Measurements from ENCODE around the gene MTTP. TPM values are rescaled to one million over a fixed set of nuclear protein-coding genes. Genes with fewer than 3 reads are reported as not detected.

Gene MTTP
- total RNA-seq, 2 donors from 2014 or later = 0.11 to 0.42 TPM

DNA sequence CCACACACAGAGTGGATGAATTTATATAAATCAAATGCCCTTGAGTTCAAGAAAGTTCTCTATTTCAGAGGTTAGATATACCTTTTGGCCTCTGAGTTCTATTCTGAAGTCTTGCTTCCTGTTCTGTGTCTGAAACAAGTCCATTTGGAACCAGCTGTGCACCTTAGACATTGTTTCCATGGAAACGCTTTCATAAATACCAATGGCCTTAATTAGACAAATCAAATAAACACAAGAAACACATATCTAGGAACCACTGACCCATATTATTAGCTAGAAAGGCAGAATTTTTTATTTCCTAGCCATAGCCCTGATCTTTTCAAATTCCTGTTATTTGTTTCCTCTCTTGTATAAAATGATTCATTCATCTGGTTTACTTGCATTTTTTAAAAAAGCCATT lies 91.4 kb downstream of the MTTP start:
- Histone ChIP-seq H3K36me3 (ENCODE audit: control insufficient read depth, insufficient read depth, low read length) (no peaks in the 10 kb centered on the region), H3K4me3 (ENCODE audit: low read length) (no peak overlapping the region), H3K9me3 (ENCODE audit: control insufficient read depth, low read length) (no peaks in the 10 kb centered on the region), H3K27ac (ENCODE audit: low read depth, low read length) (no peak overlapping the region), H3K9ac (ENCODE audit: extremely low read depth, low read length, poor library complexity, severe bottlenecking) (no peak overlapping the region), H3K4me1 (ENCODE audit: control insufficient read depth, insufficient read depth, low read length) (no peaks in the 10 kb centered on the region), H3K27me3 (ENCODE audit: control insufficient read depth, insufficient read depth, low read length, poor library complexity, severe bottlenecking) (no peaks in the 10 kb centered on the region)
- TF ChIP-seq, protein P1, sequence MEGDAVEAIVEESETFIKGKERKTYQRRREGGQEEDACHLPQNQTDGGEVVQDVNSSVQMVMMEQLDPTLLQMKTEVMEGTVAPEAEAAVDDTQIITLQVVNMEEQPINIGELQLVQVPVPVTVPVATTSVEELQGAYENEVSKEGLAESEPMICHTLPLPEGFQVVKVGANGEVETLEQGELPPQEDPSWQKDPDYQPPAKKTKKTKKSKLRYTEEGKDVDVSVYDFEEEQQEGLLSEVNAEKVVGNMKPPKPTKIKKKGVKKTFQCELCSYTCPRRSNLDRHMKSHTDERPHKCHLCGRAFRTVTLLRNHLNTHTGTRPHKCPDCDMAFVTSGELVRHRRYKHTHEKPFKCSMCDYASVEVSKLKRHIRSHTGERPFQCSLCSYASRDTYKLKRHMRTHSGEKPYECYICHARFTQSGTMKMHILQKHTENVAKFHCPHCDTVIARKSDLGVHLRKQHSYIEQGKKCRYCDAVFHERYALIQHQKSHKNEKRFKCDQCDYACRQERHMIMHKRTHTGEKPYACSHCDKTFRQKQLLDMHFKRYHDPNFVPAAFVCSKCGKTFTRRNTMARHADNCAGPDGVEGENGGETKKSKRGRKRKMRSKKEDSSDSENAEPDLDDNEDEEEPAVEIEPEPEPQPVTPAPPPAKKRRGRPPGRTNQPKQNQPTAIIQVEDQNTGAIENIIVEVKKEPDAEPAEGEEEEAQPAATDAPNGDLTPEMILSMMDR (conservative IDR thresholded peaks at IDR 0.05) = no peak
- Mint-ChIP-seq H3K4me3 (no peak overlapping the region), H3K36me3 (ENCODE audit: low read depth) (no peaks in the 10 kb centered on the region), H3K27me3 (ENCODE audit: insufficient read depth) (no peaks in the 10 kb centered on the region), H3K9me3 (no peaks in the 10 kb centered on the region), H3K4me1 (peaks cover 6% of the 10 kb centered on the region), H3K27ac (no peak overlapping the region)
- 88 to 100% methylated on average over 1 of the region's 1 CpG for WGBS, 2 experiments (ENCODE audit: insufficient coverage in 1 of 2, insufficient read length in 1 of 2)
- no peak for DNase-seq

GRCh38 chr4:99668472-99668871 lies 93.8 kb downstream of the MTTP start:
- peaks cover 18% of the 10 kb centered on the region for H3K9me3 ChIP-seq (ENCODE audit: control insufficient read depth, low read length)
- 92 to 100% methylated on average over 1 of the region's 1 CpG for WGBS, 2 experiments (ENCODE audit: insufficient coverage in 1 of 2, insufficient read length in 1 of 2)
- H3K4me3 Mint-ChIP-seq = no peak overlapping the region
- H3K4me1 Mint-ChIP-seq = peaks cover 6% of the 10 kb centered on the region
- H3K9ac ChIP-seq (ENCODE audit: extremely low read depth, low read length, poor library complexity, severe bottlenecking) = no peak overlapping the region
- no peaks in the 10 kb centered on the region for H3K4me1 ChIP-seq (ENCODE audit: control insufficient read depth, insufficient read depth, low read length)
- peaks cover 16% of the 10 kb centered on the region for H3K9me3 Mint-ChIP-seq
- TF ChIP-seq, protein P1 (conservative IDR thresholded peaks at IDR 0.05) = no peak
- H3K27ac ChIP-seq (ENCODE audit: low read depth, low read length) = no peak overlapping the region
- H3K27ac Mint-ChIP-seq = no peak overlapping the region
- H3K27me3 Mint-ChIP-seq (ENCODE audit: insufficient read depth) = no peaks in the 10 kb centered on the region
- DNase-seq = no peak
- H3K27me3 ChIP-seq (ENCODE audit: control insufficient read depth, insufficient read depth, low read length, poor library complexity, severe bottlenecking) = no peaks in the 10 kb centered on the region
- no peaks in the 10 kb centered on the region for H3K36me3 Mint-ChIP-seq (ENCODE audit: low read depth)
- H3K4me3 ChIP-seq (ENCODE audit: low read length) = no peak overlapping the region
- H3K36me3 ChIP-seq (ENCODE audit: control insufficient read depth, insufficient read depth, low read length) = no peaks in the 10 kb centered on the region

DNA sequence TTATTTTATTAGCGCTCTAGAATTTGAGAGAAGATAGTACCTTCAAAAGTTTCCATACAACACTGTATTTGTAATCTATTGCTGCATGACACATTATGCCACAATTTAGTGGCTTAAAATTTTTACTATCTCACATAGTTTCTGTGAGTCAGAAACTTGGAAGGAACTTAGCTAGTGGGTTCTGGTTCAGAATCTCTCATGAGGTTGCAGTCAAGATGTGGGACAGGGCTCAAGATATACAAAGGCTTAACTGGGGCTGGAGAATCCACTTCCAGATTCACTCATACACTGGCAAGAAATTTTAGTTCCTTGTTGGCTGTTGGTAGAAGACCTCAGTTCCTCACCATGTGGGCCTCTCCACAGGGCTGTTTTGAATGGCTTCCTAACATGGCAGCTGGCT lies 94.5 kb downstream of the MTTP start:
- Histone ChIP-seq H3K9me3 (ENCODE audit: control insufficient read depth, low read length) (peaks cover 24% of the 10 kb centered on the region), H3K27me3 (ENCODE audit: control insufficient read depth, insufficient read depth, low read length, poor library complexity, severe bottlenecking) (no peaks in the 10 kb centered on the region), H3K4me3 (ENCODE audit: low read length) (no peak overlapping the region), H3K27ac (ENCODE audit: low read depth, low read length) (no peak overlapping the region), H3K4me1 (ENCODE audit: control insufficient read depth, insufficient read depth, low read length) (no peaks in the 10 kb centered on the region), H3K36me3 (ENCODE audit: control insufficient read depth, insufficient read depth, low read length) (no peaks in the 10 kb centered on the region), H3K9ac (ENCODE audit: extremely low read depth, low read length, poor library complexity, severe bottlenecking) (no peak overlapping the region)
- 89% methylated on average over 1 of the region's 1 CpG; no CpG with 5 or more reads in 1 of the 2 experiments for WGBS, 2 experiments (ENCODE audit: insufficient coverage in 1 of 2, insufficient read length in 1 of 2)
- TF ChIP-seq, protein P1 (conservative IDR thresholded peaks at IDR 0.05) = no peak
- Mint-ChIP-seq H3K27me3 (ENCODE audit: insufficient read depth) (no peaks in the 10 kb centered on the region), H3K4me3 (no peak overlapping the region), H3K4me1 (peaks cover 6% of the 10 kb centered on the region), H3K27ac (no peak overlapping the region), H3K36me3 (ENCODE audit: low read depth) (no peaks in the 10 kb centered on the region), H3K9me3 (peaks cover 22% of the 10 kb centered on the region)
- no peak for DNase-seq

Measured in endodermal cell (in vitro differentiated cells).